Dermis blood vessel endothelial cell (primary cell): ENCODE measurements around the gene SSH3. TPM values are rescaled to one million over a fixed set of nuclear protein-coding genes. Genes with fewer than 3 reads are reported as not detected.
A peak's percentile ranks its signal among the peaks of the same experiment; 100 is the strongest.

Experiments
- DNase-seq: peaks from one replicate; pipeline ENCODE4 v3.0.0; 2010
- total RNA-seq: library from RNA; depleted of rRNA; stranded (reverse); fragments of >200 nt; gene quantifications from 2 replicates; pipeline ENCODE4 v1.2.3, GENCODE V29; 2014

SSH3 gene, protein sequence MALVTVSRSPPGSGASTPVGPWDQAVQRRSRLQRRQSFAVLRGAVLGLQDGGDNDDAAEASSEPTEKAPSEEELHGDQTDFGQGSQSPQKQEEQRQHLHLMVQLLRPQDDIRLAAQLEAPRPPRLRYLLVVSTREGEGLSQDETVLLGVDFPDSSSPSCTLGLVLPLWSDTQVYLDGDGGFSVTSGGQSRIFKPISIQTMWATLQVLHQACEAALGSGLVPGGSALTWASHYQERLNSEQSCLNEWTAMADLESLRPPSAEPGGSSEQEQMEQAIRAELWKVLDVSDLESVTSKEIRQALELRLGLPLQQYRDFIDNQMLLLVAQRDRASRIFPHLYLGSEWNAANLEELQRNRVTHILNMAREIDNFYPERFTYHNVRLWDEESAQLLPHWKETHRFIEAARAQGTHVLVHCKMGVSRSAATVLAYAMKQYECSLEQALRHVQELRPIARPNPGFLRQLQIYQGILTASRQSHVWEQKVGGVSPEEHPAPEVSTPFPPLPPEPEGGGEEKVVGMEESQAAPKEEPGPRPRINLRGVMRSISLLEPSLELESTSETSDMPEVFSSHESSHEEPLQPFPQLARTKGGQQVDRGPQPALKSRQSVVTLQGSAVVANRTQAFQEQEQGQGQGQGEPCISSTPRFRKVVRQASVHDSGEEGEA
- 15.6 and 19.7 TPM in 2 replicates for total RNA-seq

- peak; percentile 65 for DNase-seq
Observed at GRCh38 chr11:67303132-67303834, at the start of gene SSH3. Gene SSH3 (plus strand): TSS chr11:67303530. CDS start chr11:67303626, 96 bp downstream.

DNA sequence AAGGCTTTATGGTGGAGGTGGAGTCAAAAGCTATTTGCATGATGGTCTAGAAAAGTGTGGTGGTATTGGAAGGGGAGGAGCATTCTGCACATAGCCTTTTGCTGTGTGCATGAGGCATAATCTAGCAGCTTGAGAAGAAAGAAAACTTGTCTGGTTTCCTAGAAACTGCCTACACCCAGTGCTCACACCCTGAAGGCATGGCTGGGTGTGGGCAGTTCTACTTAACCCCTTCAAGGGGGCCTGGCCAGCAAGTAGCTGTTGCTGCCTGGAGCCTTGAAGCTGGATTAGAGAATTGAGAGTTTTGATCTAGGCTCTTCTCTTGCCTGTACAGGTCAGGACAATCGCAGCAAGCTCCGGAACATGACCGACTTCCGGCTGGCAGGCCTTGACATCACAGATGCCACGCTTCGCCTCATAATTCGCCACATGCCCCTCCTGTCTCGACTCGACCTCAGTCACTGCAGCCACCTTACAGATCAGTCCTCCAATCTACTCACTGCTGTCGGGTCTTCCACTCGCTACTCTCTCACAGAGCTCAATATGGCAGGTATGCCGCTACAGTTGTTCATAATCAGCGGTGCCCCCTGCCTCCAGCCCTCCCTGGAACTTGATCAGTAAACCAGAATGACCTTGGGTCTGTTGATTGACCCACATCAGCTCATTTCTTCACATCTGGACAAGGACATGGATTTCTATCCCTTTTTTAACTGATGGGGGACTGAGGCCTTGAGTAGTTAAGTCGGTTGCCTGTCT is 49.3 kb upstream of the SSH3 start:
- DNase-seq, result no peak

GRCh38 chr11:67254798-67255197 is 48.5 kb upstream of the SSH3 start:
- no peak for DNase-seq

GRCh38 chr11:67255353-67255752 is 48.0 kb upstream of the SSH3 start:
- no peak for DNase-seq

DNA sequence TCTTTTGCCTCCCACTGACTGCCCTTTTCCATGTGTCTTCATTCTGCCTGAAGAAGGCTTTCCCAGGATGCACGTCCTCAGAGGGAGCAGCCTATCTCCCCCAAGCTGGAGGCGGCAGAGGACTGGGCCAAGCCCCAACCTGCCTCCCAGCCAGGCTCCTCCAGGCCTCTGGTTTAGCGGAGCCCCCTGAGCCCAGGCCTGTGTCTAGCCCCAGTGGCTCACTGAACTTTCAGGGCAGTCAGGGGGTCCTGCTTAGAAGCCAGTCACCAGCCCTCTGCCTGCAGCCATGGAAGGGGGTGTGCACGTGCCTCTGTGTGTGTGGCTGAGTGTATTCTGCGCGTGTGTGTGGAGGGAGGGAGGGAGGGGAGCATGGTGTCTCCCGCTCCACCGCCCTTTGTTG is 47.5 kb upstream of the SSH3 start:
- no peak for DNase-seq

DNA sequence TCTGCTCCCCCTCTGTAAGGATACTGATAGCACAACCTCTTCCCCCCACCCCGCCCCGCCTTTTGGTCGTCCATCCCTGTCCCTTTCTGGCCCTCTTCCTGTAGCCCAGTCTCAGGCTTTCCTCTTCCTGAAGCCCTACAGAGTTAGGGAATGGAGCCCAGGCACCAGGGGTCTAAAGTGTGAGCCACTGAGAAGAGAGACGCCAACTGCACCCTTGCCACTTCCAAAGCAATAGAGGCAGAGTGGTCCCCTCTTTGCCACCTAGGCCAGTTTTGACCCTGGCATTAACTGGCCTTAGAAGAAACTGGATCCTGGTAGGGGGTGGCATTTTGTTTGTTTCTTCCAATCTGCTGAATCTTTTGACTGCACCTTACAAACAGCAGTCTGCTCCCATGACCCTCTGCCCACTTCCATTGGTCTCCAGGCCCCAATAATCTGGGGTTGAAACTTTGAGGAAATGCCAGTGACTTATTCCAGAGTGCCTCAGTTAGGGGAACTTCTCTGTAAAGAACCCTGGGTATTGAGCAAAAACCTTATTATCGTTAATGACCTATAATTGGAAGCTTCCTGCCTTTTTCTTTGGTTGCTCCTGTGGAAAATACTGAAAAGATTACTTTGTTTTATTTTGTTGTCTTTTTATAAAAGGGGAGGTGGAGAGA is 46.7 kb upstream of the SSH3 start:
- no peak for DNase-seq

DNA sequence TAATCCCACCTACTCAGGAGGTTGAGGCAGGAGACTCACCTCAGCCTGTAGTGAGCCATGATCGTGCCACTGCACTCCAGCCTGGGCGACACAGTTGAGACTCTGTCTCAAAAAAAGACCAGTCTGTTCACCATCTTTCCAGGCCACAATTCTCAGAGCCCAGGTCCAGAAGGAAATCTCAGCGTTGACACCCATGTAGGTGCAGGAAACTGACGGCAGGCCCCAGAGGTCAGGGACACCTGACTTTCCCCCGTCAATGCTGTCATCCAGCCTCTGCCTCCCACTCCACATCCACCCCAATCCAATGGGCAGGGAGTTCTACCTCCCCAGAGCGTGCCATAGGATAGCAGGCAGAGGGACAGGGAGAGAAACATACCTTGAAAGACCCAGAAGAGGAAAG is 42.9 kb upstream of the SSH3 start:
- no peak for DNase-seq

DNA sequence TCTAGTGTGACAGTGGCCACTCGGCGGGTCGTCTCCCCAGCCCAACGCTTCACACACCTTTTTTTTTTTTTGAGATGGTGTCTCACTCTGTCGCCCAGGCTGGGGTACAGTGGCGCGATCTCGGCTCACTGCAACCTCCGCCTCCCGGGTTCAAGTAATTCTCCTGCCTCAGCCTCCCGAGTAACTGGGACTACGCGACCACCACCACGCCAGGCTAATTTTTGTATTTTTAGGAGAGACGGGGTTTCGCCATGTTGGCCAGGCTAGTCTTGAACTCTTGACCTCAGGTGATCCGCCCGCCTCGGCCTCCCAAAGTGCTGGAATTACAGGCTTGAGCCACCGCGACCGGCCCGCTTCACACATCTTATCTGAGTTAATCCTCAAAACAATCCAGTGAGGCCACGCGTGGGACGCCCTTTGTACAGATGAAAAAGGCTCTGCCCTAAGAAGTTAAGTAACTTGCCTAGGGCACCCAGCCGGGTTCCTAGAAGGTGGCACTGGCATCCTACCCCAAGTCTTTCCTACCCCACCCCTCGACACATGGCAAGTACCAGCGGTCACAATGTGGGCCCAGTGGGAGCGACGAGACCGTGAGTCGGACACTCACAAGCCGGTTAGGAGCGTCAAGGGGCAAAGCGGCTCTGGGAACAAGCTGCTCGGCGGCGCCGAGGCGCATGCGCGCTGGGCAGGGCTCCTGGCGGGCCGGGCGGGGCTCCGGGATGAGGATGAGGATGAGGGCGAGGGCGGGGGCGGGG is 42.3 kb upstream of the SSH3 start:
- DNase-seq, result peak; percentile 63

DNA sequence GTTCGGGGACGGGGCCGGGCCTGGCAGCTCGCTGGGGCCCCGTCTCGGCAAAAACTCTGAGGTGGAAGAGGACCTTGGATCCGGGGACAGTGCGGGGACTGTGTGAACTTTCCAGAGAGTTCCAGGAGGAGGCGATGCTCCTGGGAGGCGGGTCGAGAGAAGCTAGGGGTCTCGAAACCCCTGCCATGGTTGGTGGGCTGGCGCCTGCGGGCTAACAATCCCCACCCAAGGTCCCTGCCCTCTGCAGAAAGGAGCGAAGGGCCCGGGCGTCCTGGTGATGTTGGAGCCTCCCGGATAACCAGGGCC is 41.7 kb upstream of the SSH3 start:
- DNase-seq, result no peak

- no peak for DNase-seq
Observed at GRCh38 chr11:67261946-67262681, 41.2 kb upstream of the SSH3 start.

- DNase-seq, result peak; percentile 83
Observed at GRCh38 chr11:67262731-67263675, 40.3 kb upstream of the SSH3 start.

DNA sequence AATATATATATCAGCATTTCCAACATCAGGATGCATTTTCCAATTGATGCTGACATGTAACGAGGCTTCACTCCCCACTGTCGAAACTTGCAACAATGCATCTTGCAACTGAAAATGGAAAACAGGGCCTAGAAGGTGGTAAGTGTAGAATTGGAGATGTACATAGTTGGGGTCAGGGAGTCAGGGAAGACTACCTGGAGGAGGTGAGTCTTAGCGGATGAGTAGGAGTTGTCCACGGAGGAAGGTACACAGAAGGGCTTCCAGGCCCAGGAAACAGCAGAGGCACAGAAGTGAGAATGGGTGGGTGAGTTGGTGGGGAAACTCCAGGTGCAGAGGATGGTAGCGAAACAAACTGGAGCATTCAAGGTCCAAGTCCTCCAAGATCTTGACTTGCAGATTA is 39.1 kb upstream of the SSH3 start:
- no peak for DNase-seq

GRCh38 chr11:67264877-67265632 is 38.3 kb upstream of the SSH3 start:
- no peak for DNase-seq

- DNase-seq, result peak; percentile 77
Observed at GRCh38 chr11:67265633-67266448, 37.5 kb upstream of the SSH3 start.

- peak; percentile 64 for DNase-seq
Observed at GRCh38 chr11:67266449-67267187, 36.7 kb upstream of the SSH3 start, which contains the start of gene GRK2. Gene GRK2 (plus strand): TSS chr11:67266473. CDS start chr11:67266700, 227 bp downstream.

DNA sequence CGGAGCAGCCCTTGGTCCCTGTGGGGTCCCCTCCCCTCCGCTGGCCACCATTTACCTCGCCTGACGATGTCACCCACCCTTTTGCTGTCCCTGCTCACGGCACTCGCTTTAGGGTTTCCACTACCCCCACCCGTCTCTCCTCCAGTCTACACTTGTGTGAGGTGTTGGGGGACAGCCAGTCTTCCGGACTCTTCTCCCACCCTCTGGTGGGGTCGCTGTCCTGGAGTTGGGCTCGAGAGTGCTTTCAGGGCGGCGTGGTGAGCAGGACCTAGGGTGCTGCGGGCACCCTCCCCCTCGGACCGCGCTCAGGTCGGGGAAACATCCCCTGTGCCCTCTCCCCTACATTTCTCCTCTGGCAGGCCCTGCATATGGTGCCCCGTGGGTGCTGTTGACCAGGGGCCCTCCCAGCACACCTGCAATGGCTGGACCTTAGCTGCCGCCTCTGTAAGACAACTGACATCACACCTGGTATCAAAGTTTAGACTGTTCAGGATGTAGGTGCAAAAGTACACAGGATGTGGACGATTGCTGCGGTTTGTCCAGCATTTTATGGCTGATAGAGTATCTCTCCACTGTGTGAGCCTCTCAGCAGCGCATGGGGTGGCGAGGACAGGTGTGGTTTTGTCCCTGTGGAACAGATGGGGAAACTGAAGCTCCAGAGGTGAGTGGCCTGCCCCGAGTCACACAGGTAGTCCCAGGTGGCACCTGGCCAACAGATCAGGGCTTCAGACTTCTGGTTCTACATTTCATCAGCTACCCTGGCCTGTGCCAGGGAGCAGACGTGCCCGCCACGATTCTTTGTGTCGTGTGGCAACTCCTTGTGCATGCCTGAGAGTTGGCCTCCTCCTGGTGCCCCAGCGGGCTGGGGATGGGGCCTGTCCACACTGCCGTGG is 35.9 kb upstream of the SSH3 start:
- DNase-seq, result no peak
